Measurements from ENCODE around the gene FNDC11. TPM values are rescaled to one million over a fixed set of nuclear protein-coding genes. Genes with fewer than 3 reads are reported as not detected.

Gene FNDC11
- total RNA-seq, 1 experiment from 2014 or later, result 1.8 TPM

DNA sequence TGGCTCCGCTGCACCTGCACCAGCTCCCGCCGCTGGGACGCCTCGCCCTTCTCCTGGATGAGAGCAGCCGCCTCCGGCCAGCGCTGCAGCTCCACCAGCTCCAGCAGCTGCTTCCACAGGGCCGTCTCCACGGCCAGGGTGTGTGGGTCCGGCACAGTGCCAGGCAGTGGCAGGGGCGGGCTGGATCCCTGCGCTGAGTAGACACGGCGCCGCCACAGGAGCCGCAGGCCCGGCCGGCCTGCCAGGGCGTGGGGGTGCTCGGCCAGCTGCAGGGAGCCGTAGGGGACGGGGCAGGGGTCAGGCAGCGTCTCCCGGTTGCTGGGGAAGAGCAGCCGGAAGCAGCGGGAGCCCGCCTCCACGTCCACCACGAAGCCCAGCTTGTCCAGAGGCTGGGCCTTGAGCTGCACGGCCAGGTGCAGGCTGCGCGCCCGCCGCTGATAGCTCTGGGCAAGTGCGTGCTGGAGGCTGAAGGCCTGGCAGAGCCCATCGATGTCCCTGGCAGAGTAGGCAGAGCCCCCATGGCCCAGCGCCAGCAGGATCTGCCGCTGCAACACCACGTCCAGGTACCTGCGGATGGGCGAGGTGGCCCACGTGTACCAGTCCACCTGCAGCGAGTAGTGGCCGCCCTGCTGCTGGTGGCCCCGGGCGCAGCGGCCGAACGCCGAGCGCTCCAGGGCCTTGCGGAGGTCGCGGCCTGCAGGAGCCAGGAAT is 9.4 kb downstream of the FNDC11 start:
- no peak overlapping the region for H2AFZ ChIP-seq (ENCODE audit: low read length)
- peaks cover 4% of the 10 kb centered on the region; the same call in 1 of the 2 replicates for H3K36me3 ChIP-seq (ENCODE audit: low read depth, low read length)
- POLR2A ChIA-PET (ENCODE audit: unreplicated experiment), result no interaction called here
- no peak for ATAC-seq
- H3K9me2 ChIP-seq (replicated peaks; ENCODE audit: low read length), result no peaks in the 10 kb centered on the region
- intact Hi-C loops (cut with micrococcal nuclease), result no loop called here
- no peaks in the 10 kb centered on the region for H3K9me3 ChIP-seq (ENCODE audit: low read length)
- no TSS peak for BruUV-seq (replicated peaks)
- no peak for TF ChIP-seq EZH2phosphoT487 (IDR thresholded peaks at IDR 0.05; ENCODE audit: borderline replicate concordance, low read length)
- TF ChIP-seq, protein P1, sequence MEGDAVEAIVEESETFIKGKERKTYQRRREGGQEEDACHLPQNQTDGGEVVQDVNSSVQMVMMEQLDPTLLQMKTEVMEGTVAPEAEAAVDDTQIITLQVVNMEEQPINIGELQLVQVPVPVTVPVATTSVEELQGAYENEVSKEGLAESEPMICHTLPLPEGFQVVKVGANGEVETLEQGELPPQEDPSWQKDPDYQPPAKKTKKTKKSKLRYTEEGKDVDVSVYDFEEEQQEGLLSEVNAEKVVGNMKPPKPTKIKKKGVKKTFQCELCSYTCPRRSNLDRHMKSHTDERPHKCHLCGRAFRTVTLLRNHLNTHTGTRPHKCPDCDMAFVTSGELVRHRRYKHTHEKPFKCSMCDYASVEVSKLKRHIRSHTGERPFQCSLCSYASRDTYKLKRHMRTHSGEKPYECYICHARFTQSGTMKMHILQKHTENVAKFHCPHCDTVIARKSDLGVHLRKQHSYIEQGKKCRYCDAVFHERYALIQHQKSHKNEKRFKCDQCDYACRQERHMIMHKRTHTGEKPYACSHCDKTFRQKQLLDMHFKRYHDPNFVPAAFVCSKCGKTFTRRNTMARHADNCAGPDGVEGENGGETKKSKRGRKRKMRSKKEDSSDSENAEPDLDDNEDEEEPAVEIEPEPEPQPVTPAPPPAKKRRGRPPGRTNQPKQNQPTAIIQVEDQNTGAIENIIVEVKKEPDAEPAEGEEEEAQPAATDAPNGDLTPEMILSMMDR (conservative IDR thresholded peaks at IDR 0.05; ENCODE audit: low read depth, low read length), result no peak
- no peak for TF ChIP-seq EZH2 (IDR thresholded peaks at IDR 0.05; ENCODE audit: low read length, unreplicated experiment)
- no peaks in the 10 kb centered on the region for H3F3A ChIP-seq (ENCODE audit: low read length, unreplicated experiment)
- no peaks in the 10 kb centered on the region for H3K27me3 ChIP-seq (ENCODE audit: low read length)
- no peak overlapping the region for H3K9ac ChIP-seq (ENCODE audit: low read length)
- no peaks in the 10 kb centered on the region for H3K4me1 ChIP-seq (ENCODE audit: insufficient read depth, low read length)
- H4K20me1 ChIP-seq (ENCODE audit: low read length), result no peaks in the 10 kb centered on the region
- no peak for DNase-seq
- CTCF ChIA-PET, result no interaction called here
- no peak overlapping the region for H3K27ac ChIP-seq (ENCODE audit: low read length)
- no peak overlapping the region for H3K4me2 ChIP-seq (ENCODE audit: low read length)
- no peaks in the 10 kb centered on the region for H3K79me2 ChIP-seq (ENCODE audit: low read length)
- no peak overlapping the region for H3K4me3 ChIP-seq (ENCODE audit: low read length)

DNA sequence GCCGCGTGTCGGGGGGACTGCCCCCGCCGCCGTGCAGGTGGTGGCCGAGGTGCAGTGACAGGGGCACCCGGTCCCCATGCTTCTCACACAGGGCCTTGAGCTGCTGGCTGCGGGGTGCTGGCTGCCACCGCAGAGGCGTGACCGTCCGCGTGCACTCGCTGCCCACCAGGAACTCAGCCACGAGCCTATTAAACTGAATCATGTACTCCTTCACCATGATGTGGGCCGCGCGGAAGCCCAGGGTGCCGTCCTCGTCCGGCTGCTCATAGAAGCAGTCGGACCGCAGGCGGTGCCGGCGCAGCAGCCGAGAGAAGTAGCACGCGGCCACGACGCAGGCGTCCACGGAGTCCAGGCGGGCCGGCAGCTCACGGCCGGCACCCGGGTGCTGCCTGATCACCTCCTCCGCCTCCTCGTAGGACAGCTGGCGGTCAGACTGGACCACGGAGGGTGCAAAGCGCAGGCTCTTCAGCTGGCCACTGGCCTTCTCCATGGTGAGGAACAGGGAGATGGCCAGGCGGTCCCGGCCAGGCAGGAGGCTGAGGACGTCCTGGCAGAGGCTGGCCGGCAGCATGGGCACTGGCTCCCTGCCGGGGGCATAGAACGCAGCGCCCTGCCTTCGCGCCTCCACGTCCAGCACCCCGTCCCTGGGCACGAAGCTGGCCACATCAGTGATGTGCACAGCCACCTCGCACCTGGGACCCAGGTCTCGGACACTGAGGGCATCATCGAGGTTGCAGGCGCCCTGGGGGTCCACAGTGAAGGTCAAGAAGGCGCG is 10.3 kb downstream of the FNDC11 start:
- Histone ChIP-seq H3K4me3 (ENCODE audit: low read length) (no peak overlapping the region), H3K9me2 (replicated peaks; ENCODE audit: low read length) (no peaks in the 10 kb centered on the region), H3K4me1 (ENCODE audit: insufficient read depth, low read length) (no peaks in the 10 kb centered on the region), H3K27me3 (ENCODE audit: low read length) (no peaks in the 10 kb centered on the region), H3K9ac (ENCODE audit: low read length) (no peak overlapping the region), H3F3A (ENCODE audit: low read length, unreplicated experiment) (no peaks in the 10 kb centered on the region), H2AFZ (ENCODE audit: low read length) (no peak overlapping the region), H3K9me3 (ENCODE audit: low read length) (no peaks in the 10 kb centered on the region), H4K20me1 (ENCODE audit: low read length) (no peaks in the 10 kb centered on the region), H3K4me2 (ENCODE audit: low read length) (no peak overlapping the region), H3K36me3 (ENCODE audit: low read depth, low read length) (peaks cover 4% of the 10 kb centered on the region; the same call in 1 of the 2 replicates), H3K27ac (ENCODE audit: low read length) (no peak overlapping the region), H3K79me2 (ENCODE audit: low read length) (no peaks in the 10 kb centered on the region)
- no TSS peak for BruUV-seq (replicated peaks)
- ATAC-seq (no peak), DNase-seq (no peak)
- TF ChIP-seq, protein P1 (conservative IDR thresholded peaks at IDR 0.05; ENCODE audit: low read depth, low read length), result no peak
- TF ChIP-seq EZH2phosphoT487 (IDR thresholded peaks at IDR 0.05; ENCODE audit: borderline replicate concordance, low read length) (no peak), EZH2 (IDR thresholded peaks at IDR 0.05; ENCODE audit: low read length, unreplicated experiment) (no peak)
- POLR2A ChIA-PET (ENCODE audit: unreplicated experiment), result no interaction called here
- CTCF ChIA-PET, result no interaction called here
- intact Hi-C loops (cut with micrococcal nuclease), result no loop called here
